HuH-7 (cell line): ENCODE measurements around the gene OR2F2.

Source experiments
- DNase-seq: peaks from one replicate; pipeline ENCODE4 v3.0.0; 2011; ENCODE audit warnings: low spot score

The OR2F2 gene

DNA sequence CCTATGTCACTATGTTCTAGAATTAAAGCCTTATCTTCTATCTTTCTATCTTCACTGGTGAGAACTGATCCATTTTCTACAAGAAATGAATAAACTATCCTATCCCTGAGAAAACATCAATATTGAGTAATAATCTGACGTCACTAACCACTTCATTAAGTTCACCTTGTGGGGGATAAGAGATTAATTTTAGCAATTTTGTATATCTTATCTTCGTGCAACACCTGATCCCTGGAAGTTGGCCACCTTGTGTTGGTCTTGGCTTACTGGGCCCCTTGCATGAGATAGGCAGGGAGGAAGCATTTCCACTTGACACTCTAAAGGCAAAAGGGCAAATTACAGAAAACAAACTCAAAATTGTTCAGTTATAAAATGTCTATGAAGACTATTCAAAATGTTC lies 45.0 kb downstream of the OR2F2 start:
- DNase-seq: no peak

DNA sequence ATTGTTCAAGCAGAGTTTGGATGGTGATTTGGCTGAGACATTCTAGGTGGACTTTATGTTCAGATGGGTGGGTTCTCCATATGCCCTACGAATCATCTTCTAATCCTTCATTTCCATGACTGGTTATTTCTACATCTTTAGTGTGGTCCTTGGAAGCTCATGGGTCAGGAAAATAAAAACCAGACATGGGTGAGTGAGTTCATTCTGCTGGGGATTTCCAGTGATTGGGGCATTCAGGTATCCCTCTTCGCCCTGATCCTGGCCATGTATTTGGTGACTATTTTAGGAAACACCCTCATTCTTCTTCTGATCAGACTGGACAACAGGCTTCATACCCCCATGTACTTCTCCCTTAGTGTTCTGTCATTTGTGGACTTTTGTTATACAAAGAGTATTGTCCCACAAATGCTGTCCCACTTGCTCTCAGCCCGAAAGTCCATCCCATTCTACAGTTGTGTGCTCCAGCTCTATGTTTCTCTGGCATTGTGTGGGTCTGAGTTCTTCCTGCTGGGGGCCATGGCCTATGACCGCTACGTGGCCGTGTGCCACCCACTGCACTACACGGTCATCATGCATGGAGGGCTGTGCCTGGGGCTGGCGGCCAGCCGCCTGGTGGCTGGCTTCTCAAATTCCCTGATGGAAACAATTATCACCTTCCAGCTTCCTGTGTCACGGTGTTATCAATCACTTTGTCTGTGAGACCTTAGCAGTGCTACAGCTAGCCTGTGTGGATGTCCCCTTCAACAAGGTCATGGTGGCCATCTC lies 45.9 kb downstream of the OR2F2 start:
- no peak for DNase-seq

DNA sequence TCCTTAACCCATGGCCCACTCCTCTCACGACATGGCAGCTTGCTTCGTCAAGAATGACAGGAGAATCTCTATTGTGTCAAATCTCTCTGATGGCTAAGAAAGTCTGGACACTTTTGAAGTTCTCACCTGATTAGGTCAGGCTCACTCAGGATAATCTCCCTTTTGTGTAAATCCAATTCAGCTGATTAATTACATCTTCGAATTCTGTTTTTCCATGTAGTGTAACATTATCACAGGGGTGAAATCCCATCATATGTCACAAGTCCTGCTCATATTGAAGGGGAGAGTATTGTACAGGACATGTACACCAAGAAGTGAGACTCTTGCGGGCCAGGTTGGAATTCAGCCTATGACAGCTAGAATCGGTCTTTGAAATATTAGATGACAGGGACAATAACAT lies 48.9 kb downstream of the OR2F2 start:
- no peak for DNase-seq
